CMK (cell line): Measurements from ENCODE around the gene ADAT2.

Source experiments
- DNase-seq: peaks from one replicate; pipeline ENCODE4 v3.0.0-alpha.2; 2010; ENCODE audit warnings: low read depth

ADAT2 gene

GRCh38 chr6:143397227-143398222 is 53.0 kb downstream of the ADAT2 start:
- no peak for DNase-seq

- no peak for DNase-seq
These were observed 53.8 kb downstream of the ADAT2 start for GRCh38 chr6:143396497-143397226.

GRCh38 chr6:143395699-143396098 is 54.8 kb downstream of the ADAT2 start:
- DNase-seq, result no peak

GRCh38 chr6:143394389-143394788 is 56.1 kb downstream of the ADAT2 start:
- no peak for DNase-seq

- no peak for DNase-seq
These were observed 60.2 kb downstream of the ADAT2 start for GRCh38 chr6:143390278-143390677.

- DNase-seq, result no peak
These were observed 64.9 kb downstream of the ADAT2 start for GRCh38 chr6:143385636-143386035.

- DNase-seq, result no peak
These were observed 73.6 kb downstream of the ADAT2 start for GRCh38 chr6:143376861-143377260.

- DNase-seq, result no peak
These were observed 74.1 kb downstream of the ADAT2 start for GRCh38 chr6:143376375-143376774.

- DNase-seq, result no peak
These were observed 75.4 kb downstream of the ADAT2 start for GRCh38 chr6:143375022-143375585.

- DNase-seq, result no peak
These were observed 76.5 kb downstream of the ADAT2 start for GRCh38 chr6:143374014-143374413.
